Sigmoid colon (tissue), 4 donors: ENCODE results near the gene NPTX2.

Experiments
- CTCF ChIP-seq, 4 experiments: fragments of 450-650 bp in 3 of 4; fragments of 200-600 bp in 1 of 4; IDR thresholded peaks; one replicate each; pipeline ENCODE4 v1.5.1; 2016 to 2019; ENCODE audit warnings: antibody characterized with exemption in 4 of 4, mild to moderate bottlenecking in 3 of 4, moderate library complexity in 2 of 4
- EP300 ChIP-seq, 4 donors: sonication (generic); formaldehyde crosslinking; IDR thresholded peaks; one replicate each; pipeline ENCODE4 v1.6.1; 2017; ENCODE audit warnings: antibody characterized with exemption in 4 of 4
- POLR2A ChIP-seq, 2 donors: fragments of 450-650 bp; IDR thresholded peaks; one replicate each; pipeline ENCODE4 v1.6.1; 2016; ENCODE audit warnings: antibody characterized with exemption in 2 of 2, mild to moderate bottlenecking in 2 of 2, moderate library complexity in 2 of 2
- POLR2AphosphoS5 ChIP-seq, 4 donors: sonication (generic); formaldehyde crosslinking; IDR thresholded peaks; one replicate each; pipeline ENCODE4 v1.6.1; 2017; ENCODE audit warnings: antibody characterized with exemption in 4 of 4

DNA sequence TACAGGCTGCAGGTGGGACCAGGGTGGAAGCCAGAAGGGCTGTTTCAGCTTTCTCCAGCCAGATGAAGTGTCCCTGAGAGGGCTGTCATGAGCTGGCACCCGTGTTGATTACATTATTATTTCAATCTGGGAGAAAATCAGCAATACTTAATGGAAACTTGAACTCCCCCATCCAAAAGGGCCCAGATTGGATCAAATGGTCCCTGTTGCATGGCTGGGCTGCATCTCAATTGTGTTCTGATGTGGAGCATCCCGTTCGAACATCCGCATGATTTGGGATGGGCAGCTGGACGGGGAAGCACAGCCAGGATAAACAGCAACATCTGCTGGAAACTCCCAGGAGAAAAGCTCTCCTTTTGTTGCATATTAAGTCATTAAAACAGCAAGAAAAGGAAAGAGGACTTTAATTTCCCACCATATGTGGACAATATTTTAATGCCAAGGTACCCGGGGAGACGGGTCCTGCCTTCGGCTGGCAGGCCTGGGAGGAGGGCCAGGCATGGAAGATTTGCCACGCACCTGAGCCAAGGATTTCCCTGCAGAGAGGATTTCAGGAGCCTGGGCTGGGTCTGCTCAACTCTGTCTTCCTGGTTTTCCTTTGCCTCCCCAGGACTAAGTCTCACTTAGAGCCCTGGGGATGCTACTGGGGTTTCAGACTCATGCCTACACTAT, 52.4 kb downstream of the NPTX2 start:
- no peak for TF ChIP-seq CTCF (IDR thresholded peaks at IDR 0.05)
- no peak for TF ChIP-seq POLR2A (IDR thresholded peaks at IDR 0.05)
- no peak for TF ChIP-seq POLR2AphosphoS5 (IDR thresholded peaks at IDR 0.05)
- no peak for TF ChIP-seq EP300 (IDR thresholded peaks at IDR 0.05)
